ENCODE data around the gene LYRM2. TPM values are rescaled to one million over a fixed set of nuclear protein-coding genes. Genes with fewer than 3 reads are reported as not detected.

The LYRM2 gene
- polyA plus RNA-seq, 4 donors: 36.5 to 58.9 (median 45.9) TPM

DNA sequence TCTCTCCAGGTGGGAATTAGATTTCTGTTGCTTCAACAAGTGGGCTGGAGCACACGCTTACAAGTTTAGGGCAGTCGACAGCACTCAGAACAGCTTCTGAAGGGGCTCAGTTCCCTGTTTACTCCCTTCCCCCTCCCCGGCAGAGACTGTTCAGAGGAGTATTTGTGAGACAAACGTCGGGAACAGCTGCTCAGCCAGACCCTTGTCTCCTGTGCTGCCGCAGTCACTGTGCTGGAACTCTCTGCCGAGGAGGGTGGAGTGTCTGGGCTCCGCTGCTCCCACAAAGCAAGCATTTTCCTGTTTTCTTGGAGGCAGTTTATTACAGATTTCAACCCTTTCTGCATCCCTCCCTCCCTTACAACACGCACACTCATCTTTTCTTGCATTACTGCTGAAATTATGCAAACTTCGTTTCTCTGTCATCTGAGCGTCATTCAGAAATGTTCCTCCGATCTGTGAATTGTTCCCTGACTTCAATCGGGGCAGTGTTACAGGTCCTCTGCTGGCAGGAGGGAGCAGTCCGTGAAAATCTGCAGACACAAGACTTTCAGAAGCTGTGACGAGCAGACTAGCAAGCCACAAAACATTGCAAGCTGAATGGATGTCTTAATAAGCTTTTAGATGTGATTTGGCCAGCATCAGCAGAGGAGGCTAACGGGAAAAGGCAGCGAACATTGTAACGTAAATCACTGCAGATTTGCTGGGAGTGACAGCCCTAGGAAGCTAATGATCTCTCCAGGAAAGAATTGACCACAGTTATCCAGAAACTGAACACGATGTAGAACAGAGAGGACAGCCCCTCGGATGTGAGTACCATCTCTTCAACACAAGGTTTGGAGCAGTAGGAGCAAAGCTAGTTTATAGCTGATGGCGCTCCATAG is 76.2 kb downstream of the LYRM2 start:
- DNase-seq (ENCODE audit: low read depth in 4 of 4, low spot score in 2 of 4): no peak

DNA sequence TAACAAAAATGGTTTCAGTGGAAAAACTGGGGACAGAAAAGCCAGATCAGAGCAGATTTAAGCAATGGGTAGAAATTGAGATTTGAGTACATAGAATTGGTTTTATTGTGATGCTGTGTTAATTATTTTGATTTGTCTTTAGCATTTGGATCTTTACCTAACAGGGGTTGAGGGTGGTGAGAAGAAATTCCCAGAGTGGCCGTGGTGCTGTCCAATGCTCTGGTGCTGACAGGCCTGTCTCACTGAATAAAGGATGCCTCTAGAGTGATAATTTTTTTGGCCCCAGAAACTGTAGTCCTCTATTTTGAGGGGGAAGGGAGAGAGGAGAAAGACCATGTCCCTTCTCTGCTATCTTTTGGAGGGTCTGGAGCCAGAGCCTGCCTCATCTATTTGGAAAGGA is 79.1 kb downstream of the LYRM2 start:
- DNase-seq (ENCODE audit: low read depth in 4 of 4, low spot score in 2 of 4): no peak

DNA sequence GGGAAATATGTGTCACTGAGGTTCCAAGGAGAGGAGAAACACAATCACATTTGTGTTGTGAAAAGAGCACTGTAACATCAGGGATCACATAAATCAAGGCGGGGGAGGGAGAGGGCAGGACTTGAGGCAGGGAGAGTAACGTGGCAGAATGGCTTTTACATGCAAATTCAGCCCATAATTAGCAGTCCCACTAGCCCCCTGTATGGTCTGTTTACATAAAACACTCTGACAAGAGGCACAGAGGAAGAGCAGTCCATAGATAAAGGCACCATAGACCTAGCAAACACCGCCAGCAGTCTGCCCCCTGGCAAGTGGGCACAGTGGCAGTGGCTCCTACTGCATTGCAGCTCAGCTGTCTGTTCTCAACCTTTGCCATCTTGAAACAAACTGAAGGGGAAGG is 82.7 kb downstream of the LYRM2 start:
- DNase-seq (ENCODE audit: low read depth in 4 of 4, low spot score in 2 of 4): no peak

DNA sequence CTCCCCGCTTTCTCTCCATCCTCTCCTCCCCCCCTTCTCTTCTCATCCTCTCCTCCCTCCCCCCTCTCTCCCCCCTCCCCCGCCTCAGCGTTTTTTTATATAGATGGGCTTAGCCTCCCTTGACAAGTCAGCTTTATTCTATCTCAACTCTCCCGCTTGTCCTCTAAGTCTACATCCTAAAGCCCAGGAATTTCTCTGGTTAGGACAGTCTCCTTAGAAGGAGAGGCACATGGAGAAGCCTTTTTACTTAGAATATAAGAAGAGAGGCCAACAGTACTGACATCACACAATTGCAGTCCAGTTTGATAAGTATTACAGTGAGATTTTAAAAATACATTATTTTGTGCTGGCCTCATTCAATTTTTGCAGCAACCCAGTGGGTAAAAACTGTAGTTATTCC is 83.5 kb downstream of the LYRM2 start:
- no peak for DNase-seq (ENCODE audit: low read depth in 4 of 4, low spot score in 2 of 4)

DNA sequence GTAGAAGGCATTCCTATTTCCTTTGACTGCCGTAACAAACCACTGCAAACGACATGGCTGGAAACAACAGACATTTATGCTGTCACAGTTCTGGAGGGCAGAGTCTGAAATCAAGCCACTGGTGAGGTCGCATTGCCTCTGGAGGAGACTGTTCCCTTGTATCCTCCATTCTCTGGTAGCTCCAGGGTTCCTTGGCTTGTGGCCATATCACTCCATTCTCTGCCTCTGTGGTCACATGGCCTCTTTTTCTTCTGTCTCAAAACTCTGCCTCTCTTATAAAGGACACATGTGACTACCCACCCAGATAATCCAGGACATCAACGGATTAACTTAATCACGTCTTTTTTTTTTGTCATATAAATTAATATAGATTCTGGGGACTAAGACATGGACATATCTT is 84.4 kb downstream of the LYRM2 start:
- DNase-seq (ENCODE audit: low read depth in 4 of 4, low spot score in 2 of 4): no peak

DNA sequence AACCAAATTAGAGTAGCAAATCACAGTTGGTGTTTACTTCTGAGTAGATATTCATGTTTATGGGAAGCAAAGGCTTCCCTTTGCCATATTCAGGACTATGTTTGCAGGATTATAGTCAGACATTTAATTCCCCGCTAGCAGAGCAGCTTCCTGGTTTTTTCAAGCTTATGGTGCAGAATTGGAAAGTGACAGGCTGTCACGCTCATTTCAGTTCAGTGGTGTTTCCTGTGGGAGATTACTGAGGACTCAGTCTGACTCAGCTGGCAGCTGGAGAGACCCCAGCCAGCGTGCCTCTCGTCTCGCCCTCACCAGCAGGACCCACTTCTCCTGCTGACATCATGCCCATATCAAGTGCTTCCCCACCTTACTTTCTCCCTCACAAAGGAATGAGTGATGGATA is 85.1 kb downstream of the LYRM2 start:
- DNase-seq (ENCODE audit: low read depth in 4 of 4, low spot score in 2 of 4): no peak

DNA sequence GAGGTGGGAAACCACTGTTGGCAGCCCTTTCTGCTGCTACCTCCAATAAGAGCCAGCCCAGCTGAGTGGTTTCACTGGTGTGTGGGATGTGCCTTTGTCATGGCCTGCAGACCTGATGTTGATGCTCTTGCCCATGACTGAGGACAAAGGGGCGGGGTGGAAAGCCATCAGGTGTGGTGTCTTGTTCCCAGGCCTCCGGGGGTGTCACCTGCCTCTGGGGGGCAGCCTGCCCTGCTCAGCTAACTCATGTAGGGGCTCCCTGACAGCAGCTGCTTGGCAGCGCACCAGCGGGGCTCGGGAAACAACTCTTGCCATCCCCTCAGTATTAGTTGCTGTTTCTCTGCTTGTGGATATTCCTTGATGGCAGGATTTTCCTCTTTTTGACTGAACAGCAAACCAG is 91.3 kb downstream of the LYRM2 start:
- DNase-seq (ENCODE audit: low read depth in 4 of 4, low spot score in 2 of 4): no peak

DNA sequence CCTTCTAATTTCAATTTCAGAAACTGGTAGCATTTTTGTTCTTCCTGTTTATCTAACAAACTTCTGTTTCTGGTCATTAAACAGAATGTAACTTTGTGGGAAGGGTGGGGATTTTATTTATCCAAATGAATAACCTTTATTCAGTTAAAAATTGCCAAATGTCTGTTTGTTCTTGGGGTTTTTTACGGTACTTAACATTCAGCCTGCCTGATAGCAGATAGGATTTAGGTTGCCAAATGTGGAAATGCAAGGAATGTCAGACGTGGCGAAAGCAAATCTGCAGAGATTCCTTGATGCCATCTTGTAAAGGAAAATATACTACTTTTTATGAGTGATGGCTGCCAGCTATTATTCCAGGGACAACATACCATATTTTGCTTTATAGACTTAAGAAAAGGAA is 95.7 kb downstream of the LYRM2 start:
- DNase-seq (ENCODE audit: low read depth in 4 of 4, low spot score in 2 of 4): no peak

DNA sequence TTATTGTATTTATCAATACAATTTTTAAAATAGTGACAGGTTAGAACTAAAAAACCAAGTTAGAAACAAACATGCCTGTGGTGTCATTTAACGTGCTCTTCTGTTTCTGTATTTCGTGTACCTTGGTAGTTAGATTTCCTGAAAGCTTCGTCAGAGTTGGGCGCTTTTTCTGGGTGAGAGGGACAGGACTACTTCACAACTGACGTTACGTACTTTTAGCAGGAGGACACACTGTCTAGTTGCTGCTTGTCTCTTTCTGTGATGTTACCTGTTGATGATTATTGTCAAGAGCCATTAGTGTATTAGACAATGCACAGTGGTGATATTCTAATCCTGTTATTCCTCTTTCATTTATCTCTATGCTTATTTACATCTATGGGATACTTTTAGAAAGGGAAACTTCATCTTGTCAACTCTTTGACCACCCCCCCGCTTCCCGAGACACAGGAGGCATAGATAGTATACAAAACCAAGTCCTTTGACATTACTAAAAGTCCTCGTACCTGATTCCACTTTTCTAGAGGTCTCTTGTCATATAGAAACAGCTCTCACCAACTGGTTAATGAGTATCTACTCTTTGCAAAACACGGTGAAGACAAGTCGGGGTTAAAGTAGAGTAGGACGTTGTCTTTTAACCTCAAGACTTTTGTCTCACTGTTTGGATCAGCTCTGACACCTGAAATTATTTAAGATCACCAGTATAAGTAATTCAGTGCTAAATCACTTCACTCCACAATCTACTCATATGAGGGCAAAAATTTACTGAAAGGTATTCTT is 96.3 kb downstream of the LYRM2 start:
- no peak for DNase-seq (ENCODE audit: low read depth in 4 of 4, low spot score in 2 of 4)

DNA sequence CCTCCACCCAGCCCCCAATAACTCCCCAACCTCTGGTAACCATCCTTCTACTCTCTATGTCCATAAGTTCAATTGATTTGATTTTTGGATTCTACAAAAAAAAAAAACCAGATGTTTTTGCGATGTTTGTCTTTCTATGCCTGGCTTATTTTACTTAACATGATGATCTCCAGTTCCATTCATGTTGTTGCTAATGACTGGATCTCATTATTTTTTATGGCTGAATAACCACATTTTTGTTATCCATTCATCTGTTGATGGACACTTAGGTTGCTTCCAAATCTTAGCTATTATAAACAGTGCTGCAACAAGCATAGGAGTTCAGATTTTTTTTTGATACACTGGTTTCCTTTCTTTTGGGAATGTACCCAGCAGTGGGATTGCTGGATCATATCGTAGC is 98.8 kb downstream of the LYRM2 start:
- DNase-seq (ENCODE audit: low read depth in 4 of 4, low spot score in 2 of 4): no peak

DNA sequence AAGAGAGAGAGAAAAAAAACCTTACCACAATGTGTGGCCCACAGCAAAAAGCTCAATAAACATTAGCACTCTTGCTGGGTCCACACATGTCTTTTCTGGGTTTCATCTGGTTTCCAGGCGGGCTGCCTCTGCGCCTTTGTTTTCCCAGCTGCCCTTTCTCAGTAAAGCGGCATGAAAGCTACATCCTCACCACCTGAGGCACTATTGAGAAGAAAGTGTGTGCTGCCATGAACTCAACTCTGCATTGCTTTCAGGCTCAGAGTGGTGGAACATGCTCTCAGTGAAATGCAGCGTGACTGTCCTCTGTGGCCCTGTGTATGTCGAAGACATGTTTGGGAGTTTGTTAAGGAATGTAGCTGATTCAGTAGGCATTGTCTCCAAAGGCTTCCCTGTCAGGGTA is 102.3 kb downstream of the LYRM2 start:
- no peak for DNase-seq (ENCODE audit: low read depth in 4 of 4, low spot score in 2 of 4)

DNA sequence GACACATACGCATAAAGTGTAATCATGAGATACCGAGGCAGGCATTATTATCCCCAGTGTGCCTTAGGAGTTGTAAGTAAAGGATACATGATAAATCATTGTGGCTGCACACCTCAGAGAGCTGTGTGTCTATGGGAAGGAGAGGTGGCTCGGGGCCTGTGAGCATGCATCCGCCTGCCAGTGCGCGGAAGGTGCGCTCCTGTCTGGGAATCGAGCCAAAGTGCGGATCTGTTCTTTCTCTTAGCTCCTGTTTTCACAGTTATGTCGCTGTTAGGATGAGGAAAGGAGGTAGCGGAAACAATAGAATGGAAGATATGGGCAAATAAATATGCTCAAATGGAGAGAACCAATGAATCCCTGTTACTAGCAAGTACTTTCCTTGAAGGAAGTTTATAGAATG is 107.6 kb downstream of the LYRM2 start:
- no peak for DNase-seq (ENCODE audit: low read depth in 4 of 4, low spot score in 2 of 4)

DNA sequence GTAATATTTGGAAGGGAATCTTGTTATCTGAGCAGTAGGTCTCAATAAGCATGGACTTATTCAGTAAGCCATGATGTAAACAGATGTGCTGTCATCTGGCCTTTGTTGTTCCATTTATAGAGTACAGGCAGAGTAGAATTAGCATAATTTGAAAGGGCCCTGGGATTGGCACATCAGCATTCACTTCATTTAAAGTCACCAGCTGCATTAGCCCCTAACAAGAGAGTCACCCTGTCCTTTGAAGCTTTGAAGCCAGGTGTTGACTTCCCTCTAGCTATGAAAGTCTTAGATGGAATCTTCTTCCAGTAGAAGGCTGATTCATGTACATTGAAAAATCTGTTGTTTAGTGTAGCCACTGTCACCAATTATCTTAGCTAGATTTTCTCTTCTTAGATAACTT is 109.7 kb downstream of the LYRM2 start:
- DNase-seq (ENCODE audit: low read depth in 4 of 4, low spot score in 2 of 4): no peak

DNA sequence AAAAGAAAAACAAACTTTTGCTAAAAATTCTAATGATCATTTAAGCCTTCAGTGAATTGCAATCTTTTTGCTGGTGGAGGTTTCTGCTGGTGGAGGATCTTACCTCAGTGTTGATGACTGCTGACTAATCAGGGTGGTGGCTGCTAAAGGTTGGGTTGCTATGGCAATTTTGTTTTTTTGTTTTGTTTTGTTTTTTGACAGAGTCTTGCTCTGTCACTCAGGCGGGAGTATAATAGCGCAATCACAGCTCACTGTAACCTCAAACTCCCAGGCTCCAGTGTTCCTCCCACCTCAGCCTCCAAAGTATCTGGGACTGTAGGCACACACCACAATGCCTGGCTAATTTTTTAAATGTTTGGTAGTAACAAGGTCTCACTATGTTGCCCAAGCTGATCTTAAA is 110.9 kb downstream of the LYRM2 start:
- no peak for DNase-seq (ENCODE audit: low read depth in 4 of 4, low spot score in 2 of 4)

DNA sequence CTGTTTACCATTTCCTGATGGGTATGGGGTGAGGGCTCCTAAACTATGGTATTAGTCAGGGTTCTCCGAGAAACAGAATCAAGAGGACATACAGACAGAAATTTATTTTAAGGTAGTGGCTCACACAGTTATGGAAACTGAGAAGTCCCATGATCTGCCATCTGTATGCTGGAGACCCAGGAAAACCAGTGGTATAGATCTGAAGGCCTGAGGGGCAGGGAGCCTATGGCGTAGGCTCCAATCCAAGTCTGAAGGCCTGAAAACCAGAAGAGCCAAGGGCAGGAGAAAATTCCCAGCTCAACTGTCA is 112.0 kb downstream of the LYRM2 start:
- DNase-seq (ENCODE audit: low read depth in 4 of 4, low spot score in 2 of 4): no peak

DNA sequence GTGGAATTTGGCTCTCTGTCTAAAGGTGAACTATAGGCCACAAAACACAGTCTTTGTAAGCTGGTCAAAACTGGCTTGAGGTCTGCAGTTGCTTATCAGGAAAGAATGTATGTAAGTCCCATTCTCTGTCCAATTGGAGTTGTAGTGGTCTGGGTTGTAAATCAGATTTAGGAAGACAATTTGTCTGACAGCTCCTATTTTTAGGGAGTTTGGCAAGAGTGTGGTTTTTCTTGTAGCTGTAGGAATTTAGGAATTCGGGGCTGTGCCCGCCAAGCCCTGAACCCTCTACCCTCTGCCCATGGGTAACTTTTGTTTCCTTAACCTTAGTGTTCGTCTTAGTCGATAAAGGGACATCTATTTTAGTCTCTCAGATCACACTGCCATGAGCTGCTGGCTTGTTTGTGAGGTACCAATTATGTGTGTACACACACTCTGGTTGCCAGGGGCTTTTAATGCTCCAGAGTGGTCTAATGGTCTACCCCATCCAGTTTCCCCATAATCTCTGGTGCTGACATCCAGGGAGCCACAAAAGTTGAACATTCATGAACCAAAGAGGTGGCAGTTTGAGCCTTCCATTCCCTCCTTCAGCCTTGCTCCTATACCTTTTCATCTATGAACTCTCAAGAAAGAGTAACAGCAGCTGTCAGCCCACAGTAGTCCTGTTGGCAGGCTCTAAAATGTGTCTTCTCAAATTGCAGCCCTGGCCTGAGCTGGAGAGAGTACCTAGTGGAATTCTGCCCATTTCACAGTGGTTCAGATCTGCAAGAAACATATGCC is 112.6 kb downstream of the LYRM2 start:
- DNase-seq (ENCODE audit: low read depth in 4 of 4, low spot score in 2 of 4): no peak

DNA sequence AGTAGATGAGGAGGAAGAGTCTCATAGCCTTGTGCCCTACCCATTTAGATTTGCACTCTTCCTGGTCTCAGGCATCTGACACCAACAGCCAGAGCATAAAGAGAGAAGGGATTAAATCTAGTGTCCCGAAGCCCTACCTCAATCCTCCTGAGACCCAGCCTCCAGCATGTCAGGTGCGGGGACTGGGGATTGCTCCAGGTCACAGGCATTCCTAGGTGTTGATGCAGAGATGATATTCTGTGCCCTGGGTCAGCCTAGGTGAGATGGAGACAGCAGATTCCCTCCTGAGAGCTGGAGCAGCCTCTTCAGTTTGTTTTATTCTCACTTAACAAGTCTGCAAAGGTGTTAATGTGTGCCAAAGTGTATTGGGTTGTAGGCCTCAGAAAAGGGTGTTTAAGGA is 115.8 kb downstream of the LYRM2 start:
- no peak for DNase-seq (ENCODE audit: low read depth in 4 of 4, low spot score in 2 of 4)

DNA sequence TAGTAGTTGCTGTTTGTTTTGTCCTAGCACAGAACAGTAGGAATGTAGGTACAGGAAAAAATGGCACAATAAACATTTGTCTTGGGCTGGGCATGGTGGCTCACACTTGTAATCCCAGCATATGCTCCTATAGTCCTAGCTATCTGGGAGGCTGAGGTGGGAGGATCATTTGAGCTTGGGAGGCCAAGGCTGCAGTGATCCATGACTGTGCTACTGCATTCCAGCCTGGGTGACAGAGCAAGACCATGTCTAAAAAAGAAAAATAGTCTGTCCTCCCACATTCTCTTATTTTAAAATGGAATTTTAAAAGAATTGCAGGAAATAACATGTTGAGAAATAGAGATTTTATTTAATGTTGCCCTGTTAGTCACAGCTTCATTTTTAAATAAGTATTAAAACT is 117.8 kb downstream of the LYRM2 start:
- no peak for DNase-seq (ENCODE audit: low read depth in 4 of 4, low spot score in 2 of 4)

DNA sequence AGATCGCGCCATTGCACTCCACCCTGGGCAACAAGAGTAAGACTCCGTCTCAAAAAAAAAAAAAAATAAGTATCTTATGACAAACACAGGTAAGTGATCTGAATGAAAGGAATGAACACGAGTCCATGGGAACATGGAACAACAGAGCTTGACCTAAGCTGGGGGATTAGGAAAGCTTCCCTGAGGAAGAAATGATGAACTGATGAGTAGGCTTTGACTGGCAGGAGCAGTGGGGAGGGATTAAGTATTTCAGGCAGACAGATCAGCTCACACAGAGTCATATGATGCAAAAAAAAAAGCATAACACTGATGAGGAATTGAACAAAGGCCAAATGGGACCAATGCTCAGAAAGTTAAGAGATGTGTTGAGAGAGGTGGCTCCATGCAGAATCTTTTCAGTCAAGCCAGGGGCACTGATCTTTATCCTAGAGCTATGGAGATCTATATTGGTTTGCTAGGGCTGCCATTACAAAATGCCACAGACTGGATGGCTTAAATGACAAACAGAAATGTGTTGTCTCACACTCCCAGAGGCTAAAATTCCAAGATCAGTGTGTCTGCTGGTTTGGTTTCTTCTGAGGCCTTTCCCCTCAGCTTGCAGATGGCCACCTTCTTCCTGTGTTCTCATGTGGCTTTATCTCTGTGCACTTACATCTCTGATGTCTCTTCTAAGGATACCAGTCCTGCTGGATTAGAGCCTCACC is 120.0 kb downstream of the LYRM2 start:
- DNase-seq (ENCODE audit: low read depth in 4 of 4, low spot score in 2 of 4): no peak
